Posterior vena cava (tissue), 2 donors: ENCODE data around the gene GLT1D1. TPM values are rescaled to one million over a fixed set of nuclear protein-coding genes. Genes with fewer than 3 reads are reported as not detected.
"Not testable (repeated sequence)": the region's sequence is repeated elsewhere in the genome, so short reads cannot be mapped to it uniquely, and the experiment has no call there.

Source experiments
- DNase-seq: peaks from one replicate; pipeline ENCODE4 v3.0.0-alpha.2; 2020; ENCODE audit warnings: low spot score
- intact Hi-C, 2 donors: fragments of 100-400 bp; cut with DNase I; formaldehyde crosslinking; loops; one replicate each; pipeline versions ENCODE4 v1.14.1 to v1.14.2; 2022 to 2023
- long read RNA-seq, 2 donors: library from polyadenylated mRNA; unstranded; transcript quantifications; one replicate each; pipeline ENCODE4 v2.0.0, GENCODE V29; 2020 to 2021
- total RNA-seq, 2 donors: library from RNA; stranded (reverse); fragmentation: NEBNext Ultra II Directional; extraction: Animal tissue kit (Norgen Biotek cat#: 25700); gene quantifications; one replicate each; pipeline ENCODE4 v1.2.1, GENCODE V29; 2021
- donor health status: DM: yes; HTN: yes; CAD: no.
- donor health status: DM: yes; HTN: yes; CAD: no.

Gene GLT1D1
- total RNA-seq, result 1 to 10 TPM in 1 of 2 donors, under 1 TPM in 1; 0.67 to 1.9 TPM
- long read RNA-seq, donor 1, partial matches to known transcripts, result 0 of 1 reads
- long read RNA-seq, donor 1, other reads (novel, unspliced or antisense), result 1 of 1 reads
- long read RNA-seq, donor 2, result 0 reads

GRCh38 chr12:128852885-128853599, at the start of gene GLT1D1:
GLT1D1 (plus strand) TSS chr12:128853478; CDS start chr12:128853582, 104 bp downstream.
- intact Hi-C loops, result no loop called here
- peak; percentile 64 for DNase-seq

- no peak for DNase-seq
- intact Hi-C loops, result no loop called here
Observed at GRCh38 chr12:128803788-128804187, 49.5 kb upstream of the GLT1D1 start.

GRCh38 chr12:128804762-128805161, 48.5 kb upstream of the GLT1D1 start:
- intact Hi-C loops, result no loop called here
- no peak for DNase-seq

- intact Hi-C loops, DNase-seq: not testable (repeated sequence)
Observed at GRCh38 chr12:128805406-128805805, 47.9 kb upstream of the GLT1D1 start.

- DNase-seq, result no peak
- intact Hi-C loops, result no loop called here
Observed at GRCh38 chr12:128806573-128806972, 46.7 kb upstream of the GLT1D1 start.

GRCh38 chr12:128807161-128807724, 46.0 kb upstream of the GLT1D1 start:
- DNase-seq, result no peak
- intact Hi-C loops, result loop anchor here in 1 of 2 donors (1.0 kb wide), 1 partner anchor 28 kb away; no protein-coding TSS in a partner anchor

GRCh38 chr12:128808651-128809050, 44.6 kb upstream of the GLT1D1 start:
- intact Hi-C loops, result no loop called here
- no peak for DNase-seq

GRCh38 chr12:128810182-128811127, 42.8 kb upstream of the GLT1D1 start:
- intact Hi-C loops, result no loop called here
- no peak for DNase-seq

- intact Hi-C loops, result no loop called here
- no peak for DNase-seq
Observed at GRCh38 chr12:128811806-128812205, 41.5 kb upstream of the GLT1D1 start.

- intact Hi-C loops, result no loop called here
Observed at GRCh38 chr12:128813392-128813791, 39.9 kb upstream of the GLT1D1 start.

GRCh38 chr12:128813883-128814282, 39.4 kb upstream of the GLT1D1 start:
- intact Hi-C loops, result no loop called here
- no peak for DNase-seq

More at GRCh38 chr12:128813392-128813791, 39.9 kb upstream of the GLT1D1 start:
- no peak for DNase-seq

- intact Hi-C loops, result no loop called here
- no peak for DNase-seq
Observed at GRCh38 chr12:128814411-128815261, 38.6 kb upstream of the GLT1D1 start.

- intact Hi-C loops, result no loop called here
- DNase-seq, result no peak
Observed at GRCh38 chr12:128815779-128816642, 37.3 kb upstream of the GLT1D1 start.

GRCh38 chr12:128816643-128816920, 36.7 kb upstream of the GLT1D1 start:
- no peak for DNase-seq
- intact Hi-C loops, result no loop called here

- intact Hi-C loops, result no loop called here
- no peak for DNase-seq
Observed at GRCh38 chr12:128817111-128818015, 35.9 kb upstream of the GLT1D1 start.

GRCh38 chr12:128818065-128819022, 34.9 kb upstream of the GLT1D1 start:
- intact Hi-C loops, result no loop called here
- no peak for DNase-seq
